Dedifferentiated amniotic fluid mesenchymal stem cell (primary cell): ENCODE results near the gene FAM20A.

ENCODE experiments used
- DNase-seq: peaks from one replicate; pipeline ENCODE4 v3.0.0-alpha.2; 2016; ENCODE audit errors: extremely low spot score

FAM20A gene

DNA sequence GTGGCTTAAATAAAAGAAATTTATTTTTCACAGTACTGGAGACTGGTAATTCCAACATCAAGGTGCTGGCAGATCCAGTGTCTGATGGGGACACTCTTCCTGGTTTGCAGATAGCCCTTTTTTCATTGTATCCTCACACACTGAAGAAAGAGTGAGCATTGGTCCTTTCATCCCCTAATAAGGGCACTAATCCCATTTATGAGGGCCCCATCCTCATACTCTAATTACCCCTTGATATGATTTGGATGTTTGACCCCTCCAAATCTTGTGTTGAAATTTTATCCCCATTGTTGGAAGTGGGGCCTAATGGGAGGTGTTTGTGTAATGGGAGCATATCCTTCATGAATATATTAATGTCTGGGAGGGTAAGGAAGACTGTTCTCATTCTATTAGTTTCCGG is 9.4 kb upstream of the FAM20A start:
- no peak for DNase-seq

DNA sequence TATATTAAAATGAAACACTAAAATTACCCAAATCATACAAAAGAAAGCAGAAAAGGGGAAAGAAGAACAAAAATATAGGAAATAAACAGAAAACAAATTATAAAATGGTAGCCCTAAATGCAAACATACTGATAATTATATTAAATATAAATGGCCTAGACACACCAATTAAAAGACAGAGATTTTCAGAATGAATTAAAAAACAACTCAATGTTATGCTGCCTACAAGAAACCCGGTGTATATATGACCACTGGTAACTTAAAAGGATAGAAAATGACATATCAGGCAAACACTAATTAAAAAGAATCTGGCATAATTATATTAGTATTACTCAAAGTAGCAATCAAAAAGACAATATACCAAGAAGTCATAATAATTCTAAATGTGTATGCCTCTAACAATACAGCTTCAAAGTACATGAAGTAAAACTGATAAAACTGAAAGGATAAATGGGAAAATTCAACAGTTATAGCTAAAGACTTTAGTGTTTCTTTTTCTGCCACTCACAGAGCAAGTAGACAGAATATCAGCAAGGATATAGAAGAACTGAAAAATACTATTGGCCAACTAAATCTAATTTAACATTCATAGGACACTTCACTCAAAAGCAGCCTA is 7.5 kb upstream of the FAM20A start:
- no peak for DNase-seq

DNA sequence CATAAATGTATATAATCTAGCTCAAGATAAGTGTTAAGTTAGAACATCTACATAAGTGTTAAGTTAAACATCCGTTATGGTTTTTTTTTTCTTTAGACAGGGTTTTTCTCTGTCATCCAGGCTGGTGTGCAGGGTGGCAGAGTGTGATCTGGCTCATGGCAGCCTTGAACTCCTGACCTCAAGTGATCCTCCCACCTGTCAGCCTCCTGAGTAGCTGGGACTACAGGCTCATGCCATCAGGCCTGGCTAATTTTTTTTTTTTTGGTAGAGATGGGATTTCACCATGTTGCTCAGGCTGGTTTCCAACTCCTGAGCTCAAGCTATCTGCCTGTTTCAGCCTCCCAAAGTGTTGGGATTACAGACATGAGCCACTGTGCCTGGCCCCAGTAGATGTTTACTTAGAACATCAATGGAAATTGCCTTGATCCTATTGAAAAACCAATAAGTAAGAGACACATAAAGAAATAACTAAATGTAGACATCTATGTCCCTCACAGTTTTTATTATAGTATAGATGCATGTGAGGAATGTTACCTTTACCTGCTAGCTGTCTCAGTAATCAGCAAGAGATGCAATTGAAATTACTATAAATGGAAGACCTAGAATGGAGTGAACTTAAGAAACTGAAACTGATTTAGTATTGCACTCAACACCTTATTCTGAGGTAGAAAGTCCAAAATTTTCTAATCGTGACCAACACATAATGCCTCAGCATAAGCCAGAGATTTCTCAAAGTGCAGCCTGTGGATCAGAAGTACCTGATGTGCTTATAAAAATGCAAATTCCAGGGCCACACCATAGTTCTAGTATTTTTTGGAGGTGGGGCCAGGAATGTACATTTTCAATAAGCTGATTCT is 5.5 kb upstream of the FAM20A start:
- no peak for DNase-seq

DNA sequence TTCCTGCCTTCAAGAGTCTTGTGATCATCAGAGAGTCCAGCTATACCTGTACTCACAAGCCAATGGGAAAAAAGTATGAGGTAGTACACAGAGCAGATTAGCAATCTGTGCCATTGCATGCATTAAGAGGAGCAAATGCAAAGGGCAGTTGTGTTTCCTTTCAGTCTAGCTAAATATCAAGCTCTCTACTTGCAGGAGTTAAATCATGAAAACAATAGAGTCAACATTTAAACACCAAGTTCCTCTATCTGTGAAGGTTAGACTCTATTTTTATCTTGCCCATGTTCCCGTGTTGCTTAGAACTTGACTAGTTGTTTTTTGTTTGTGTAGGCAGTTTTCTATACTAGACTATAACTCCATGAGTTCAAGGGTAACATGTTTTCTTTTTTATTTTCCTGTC is 4.7 kb upstream of the FAM20A start:
- DNase-seq: no peak

DNA sequence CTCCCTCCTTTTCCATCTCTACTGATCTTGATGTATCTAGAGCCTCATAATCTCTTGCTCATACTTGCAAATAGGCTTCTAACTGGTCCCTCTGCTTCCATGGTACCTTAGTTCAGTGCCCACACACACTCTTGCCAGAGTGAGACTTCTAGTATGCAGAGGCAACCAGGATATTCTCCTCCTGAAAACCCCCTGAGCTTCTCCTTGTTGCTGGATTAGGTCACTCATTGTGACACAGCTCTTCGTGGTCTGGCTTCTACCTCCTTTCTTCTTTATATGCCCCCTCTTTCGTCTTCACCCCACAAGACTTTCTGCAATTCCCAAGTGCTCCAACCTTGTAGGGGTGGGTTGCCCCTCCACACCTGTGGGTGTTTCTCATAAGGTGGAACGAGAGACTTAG is 2.5 kb upstream of the FAM20A start:
- no peak for DNase-seq

DNA sequence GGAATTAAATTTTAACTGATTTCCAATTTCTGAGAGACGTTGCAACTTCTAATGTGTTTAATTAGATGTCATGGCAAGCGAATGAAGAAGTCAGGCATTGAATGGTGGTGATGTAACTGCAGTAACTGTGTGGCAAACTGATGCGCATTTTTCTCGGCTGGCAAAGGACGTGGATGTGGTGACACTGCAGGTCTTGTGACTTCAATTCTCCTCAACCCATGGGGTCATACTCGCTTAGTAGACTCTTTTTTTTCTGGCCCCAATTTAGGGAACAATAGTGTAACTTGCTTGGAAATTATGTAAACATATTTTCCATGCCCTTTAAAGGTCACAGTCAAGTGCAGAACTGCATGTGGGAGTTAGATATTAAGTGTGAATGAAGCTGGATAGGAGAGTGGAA is 1.9 kb upstream of the FAM20A start:
- no peak for DNase-seq

DNA sequence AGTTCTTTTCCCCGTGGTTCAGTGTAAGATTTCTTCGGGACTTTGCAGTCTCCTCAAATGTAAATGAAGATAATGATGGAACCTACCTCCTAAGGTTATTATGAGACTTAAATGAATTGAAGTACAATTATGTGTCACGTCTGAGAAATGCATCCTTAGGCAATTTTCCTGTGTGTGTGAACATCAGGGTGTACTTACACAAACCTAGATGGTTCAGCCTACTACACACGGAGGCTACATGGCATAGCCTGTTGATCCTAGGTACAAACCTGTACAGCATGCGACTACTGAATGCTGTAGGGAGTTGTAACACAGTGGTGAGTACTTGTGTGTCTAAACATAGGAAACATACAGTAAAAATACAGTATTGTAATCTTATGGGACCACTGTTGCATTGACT is 1.1 kb upstream of the FAM20A start:
- DNase-seq: no peak

DNA sequence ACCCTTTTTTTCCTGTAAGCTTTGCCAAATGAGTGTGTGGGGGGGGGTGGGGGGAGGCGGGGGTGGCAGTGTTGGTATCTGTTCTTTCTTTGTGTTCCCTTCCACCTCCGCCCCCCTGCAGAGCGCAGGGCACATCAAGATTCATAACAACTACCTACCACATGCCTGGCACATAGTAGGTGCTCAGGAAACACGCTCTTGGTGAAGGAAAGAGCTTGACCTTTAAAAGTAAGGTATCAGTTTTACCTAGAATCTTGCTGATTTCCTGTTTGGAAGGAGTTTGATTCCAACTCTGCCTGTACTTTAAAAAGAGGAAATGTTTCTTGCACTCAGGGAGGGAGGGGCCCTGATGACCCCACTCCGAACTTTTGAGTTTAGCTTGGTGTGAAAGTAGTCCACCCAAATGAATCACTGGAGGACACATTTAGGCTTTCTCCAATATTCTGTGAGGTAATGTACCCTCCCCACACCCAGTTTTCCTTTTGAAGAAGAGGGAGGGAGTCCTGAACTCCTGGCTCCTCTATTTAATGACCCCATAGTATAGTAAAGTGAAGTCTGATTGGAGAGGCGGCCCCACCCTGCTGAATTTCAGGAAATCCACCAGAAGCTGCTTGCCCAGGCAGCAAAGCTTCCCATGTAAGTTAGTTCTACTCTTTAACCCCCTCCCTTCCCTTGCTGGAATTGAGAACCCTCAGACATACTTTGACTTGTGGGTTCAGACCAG is 560 bp upstream of the FAM20A start:
- no peak for DNase-seq

DNA sequence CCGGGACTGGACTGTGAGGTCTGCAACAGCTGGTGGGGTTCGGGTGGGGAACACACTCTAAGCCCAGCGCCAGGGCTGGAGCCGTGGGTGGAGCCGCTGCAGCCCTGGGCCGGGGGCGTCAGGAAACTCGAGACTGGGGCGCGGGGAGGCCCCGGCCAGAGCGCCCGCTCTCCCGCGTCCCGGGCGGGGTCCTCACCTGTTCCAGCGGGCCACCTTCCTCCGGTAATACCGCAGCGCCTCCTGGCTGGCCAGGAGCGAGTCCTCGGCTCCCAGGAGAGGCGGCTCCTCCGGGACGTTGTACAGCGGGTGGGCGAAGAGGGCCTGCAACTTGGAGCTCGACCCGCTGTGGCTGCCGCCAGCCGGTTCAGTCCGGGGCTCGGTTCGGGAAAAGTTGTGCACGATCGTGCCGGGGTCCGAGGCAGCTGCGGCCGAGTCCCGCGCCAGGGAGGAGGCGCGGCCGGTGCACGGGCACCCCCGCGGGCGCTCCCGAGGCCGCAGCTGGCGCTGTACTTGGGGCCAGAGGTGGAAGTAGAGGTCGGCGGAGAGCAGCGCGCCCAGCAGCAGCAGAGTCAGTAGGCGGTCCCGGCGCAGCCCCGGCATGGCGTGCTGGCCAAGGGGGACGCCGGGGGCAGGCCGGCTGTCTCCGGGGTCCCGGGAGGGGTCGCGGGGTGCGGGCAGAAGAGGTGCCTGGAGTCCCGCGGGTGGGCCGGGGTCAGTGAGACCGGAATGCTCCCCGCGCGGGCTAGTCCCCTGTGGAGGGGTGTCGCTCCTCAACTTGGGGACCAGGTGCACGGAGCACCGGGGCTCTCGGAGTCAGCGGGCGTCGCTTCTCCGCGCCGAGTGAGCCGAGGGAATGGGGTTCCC is 868 bp downstream of the FAM20A start:
- no peak for DNase-seq

DNA sequence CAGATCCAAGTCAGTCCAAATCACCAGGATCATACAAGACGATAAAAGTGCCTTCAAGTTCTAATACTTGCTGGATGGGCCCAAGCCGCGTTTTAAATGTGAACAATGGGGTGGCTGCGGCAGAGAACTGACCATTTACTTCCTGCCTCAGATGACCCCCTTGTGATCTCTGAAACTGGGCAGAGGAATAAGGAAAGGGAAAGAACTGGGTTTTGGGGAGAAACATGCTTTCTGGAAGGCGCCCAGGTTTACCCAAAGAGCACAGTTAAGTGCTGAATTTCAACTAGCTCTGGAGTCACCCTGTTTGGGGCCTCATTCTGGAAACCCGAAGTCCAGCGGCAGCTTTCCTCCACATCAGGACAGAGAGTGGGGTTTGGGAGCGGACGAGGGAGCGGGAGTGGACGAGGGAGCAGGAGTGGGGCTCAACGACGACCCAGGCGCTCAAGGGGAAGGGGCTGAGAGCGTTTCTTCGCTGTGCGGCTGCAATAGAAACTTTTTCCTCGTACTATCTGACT is 1.6 kb downstream of the FAM20A start:
- DNase-seq: no peak

DNA sequence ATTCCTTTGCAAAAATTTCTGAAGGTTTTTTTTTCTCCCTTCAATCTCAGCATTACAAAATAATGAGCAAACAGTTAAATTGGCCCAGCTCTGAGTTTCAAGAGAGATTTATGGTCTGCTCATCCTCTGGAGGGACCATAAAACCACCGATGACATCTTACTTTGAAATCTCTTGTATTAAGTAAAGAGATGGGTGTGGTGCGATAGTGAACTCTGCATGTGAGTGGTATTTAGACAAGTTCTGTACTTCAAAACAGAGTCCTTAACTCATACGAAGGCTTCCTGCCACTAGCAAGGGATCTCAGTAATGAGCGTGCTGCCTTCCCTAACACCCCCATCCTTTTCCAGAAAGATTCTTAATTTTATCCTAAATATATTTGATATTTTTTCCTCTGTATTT is 2.1 kb downstream of the FAM20A start:
- no peak for DNase-seq

DNA sequence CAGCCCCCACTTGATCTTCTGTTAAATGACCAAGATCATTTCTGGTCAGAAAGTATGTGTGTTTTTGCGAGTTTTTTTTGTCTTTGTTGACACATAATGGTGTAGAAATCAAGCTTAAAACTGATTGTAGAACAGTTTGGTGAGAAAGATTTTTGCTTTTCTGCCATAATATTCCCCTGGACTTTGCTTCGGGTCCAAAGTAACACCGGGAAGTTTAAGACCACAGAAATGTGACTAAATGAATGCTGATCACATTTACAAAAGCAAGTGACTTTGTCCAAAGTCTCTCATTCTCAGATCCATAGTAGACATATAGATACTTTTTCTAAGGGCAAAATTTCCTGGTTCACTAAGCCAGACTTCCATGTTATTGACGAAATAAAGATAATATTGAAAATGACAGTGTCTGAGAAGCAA is 2.6 kb downstream of the FAM20A start:
- DNase-seq: no peak

DNA sequence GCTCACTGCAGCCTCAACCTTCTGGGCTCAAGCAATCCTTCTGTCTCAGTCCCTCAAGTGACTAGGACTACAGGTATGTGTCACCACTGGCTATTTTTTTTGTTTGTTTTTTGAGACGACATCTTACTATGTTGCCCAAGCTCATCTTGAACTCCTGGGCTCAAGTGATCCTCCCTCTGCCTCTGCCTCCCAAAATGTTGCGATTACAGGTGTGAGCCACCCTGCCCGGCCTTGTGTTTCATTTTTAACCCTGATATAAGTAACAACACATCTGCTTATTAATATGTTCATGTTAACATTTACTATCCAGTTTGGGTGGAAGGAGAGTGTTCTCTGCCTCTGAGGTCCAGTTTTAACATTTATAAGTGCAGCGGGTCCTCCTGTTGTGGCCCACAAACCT is 3.1 kb downstream of the FAM20A start:
- DNase-seq: no peak

DNA sequence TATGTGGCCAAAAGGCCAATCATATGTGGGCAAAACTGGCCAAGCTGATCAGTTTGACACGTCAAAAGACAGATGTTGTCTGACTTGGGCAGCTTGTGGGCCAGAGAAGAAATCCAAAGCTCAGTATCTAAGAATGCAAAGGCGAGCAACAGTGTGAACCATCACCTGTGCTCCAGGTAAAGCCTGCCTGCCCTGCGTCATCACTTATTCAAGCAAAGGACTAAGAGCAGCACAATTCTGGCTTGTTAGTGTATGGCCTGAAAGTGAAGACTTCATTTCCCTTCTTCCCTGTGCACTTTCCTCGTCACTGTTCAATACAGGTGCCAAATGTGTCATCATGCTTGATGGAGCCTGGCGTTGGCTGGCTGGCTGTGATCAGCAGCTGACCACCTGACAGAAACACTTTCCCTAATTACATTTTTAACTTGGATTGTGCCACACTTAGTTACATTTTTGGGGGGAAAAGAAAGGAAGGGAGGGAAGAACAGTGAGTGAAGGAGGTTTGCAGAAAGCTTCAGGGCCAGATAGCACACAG is 4.7 kb downstream of the FAM20A start:
- DNase-seq: no peak

DNA sequence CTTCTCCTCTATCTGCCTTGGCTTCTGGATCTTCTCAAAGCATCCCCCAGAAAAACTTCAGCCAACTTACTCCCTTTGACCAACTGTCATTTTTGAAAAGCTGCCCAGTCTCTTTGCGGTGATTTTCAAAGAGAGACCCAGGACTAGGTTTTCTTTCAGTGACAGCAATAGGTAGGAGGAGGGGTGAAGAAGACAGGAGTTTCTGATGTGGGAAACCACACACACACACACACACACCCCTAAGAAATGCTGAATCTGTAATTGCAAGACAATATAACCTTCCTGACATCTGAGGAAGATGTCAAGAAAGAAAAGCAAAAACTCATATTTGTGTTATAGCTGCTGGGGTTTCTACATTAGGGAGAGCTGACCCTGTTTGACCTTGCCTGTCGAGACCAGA is 5.2 kb downstream of the FAM20A start:
- DNase-seq: no peak

DNA sequence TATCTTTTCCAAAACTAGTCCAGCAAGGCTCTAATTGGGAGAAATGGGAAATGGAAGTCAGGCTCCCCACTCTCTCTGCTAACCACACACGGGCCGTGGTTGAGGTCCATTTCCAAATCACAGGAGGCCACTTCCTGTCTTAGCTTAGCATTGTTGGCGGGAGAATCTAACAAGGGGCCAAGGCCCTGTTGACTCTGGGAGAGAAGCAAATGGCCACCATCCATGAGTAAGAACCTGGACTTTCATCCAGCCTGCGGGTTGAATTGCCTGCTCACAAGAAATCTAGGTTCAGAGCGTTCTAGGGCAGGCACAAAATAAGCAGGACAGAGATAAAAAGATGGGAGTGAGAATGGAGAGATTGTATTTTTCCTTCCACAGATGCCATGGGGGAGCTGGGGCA is 5.7 kb downstream of the FAM20A start:
- no peak for DNase-seq

DNA sequence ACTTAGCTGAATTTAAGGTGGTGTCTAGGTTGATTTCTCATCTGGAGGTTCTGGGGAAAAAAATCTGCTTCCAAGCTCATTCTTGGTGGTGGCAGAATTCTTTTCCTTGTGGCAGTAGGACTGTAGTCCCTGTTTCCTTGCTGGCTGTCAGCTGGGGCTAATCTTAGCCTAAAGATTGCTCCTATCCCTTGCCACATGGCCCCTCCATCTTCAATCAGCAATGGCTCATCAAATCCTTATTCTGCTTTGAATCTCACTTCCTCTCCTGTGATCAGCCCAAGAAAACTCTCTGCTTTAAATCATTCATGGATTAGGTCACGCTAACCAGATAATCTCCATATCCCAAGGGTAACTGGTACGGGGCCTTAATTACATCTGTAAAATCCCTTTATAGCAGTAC is 6.6 kb downstream of the FAM20A start:
- DNase-seq: no peak

DNA sequence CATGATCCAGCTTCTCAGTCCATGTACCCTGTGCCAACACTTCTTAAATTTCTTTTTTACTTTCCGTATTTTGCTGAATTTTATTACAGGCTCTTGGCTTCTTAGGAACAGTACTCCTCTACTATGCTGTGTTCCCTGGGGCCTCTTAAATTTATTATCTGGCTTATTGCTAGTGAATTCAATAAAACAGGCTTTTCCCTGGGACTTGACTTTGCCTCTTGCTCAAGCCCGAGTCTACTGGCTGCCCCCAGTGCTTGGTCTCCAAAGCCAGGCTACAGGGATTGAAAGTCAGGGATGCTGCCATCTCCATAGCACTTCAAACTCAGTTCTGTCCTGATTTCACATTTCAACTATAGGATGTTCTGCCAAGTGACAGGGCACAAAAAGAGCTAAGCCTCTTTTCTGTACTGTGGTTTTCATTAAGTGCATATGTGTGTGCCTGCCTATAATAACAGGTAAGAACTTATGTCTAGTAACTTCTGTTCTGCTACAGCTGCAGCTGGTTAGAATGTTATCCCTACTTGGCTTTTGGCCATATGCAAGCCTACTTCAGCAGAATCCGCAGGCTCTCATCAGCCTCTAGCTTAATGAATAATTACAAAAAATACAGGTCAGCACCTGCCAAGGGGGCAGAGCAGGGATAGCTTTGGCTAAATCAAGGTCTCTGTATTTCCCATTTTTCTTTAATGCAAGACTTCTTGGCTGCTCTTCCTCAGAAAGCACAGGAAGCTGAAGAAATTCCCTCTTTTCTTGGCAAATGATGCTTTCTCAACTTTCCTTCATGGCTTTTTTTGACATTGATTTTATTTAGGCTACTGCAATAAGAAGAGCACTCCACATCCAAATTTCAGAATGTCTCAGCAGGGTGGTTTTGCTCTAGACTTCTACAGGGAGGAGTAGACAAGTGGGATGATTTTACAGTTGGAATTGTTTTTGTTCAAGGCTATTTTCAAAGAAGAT is 8.2 kb downstream of the FAM20A start:
- no peak for DNase-seq

DNA sequence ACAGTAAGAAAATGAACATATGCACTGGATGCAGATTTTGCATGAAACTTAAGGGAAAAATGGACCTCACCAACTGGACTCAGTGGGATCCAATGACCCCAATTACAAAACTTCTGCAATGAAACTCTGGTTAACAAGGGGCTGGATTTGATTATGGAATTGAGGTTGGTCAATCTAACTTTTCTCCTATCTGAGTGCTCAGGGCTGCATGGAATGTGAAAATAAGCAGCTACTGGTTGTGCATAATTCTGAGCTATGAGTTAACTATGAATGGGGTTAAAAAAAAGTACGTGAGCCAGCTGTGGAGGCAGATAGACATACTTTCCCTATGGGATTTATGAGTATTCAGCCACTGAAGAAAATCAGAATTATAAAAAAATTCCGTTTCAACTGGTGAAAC is 9.2 kb downstream of the FAM20A start:
- DNase-seq: no peak

DNA sequence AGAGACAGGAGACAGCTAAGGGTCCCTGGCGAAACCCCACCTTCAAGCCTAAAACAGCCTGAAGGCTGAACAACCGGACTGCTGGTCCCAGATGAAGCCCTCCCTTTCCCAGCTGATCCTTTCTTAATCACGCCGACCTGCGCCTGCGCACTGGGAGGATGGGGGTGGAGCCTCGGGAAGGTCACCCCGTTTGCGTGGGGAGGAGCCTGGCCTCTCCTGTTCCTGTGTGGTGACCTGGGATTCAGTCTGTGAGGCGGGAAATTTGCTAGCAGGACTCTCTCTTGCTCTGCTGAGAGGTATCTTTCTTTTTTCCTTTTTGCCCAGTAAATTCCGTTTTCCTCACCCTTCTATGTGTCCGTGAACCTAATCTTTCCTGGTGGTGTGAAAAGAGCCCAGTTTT is 9.6 kb downstream of the FAM20A start:
- no peak for DNase-seq
